CD4-positive, alpha-beta T cell (primary cell): ENCODE data around the gene SLC23A1. TPM values are rescaled to one million over a fixed set of nuclear protein-coding genes. Genes with fewer than 3 reads are reported as not detected.

Source experiments
- ATAC-seq: fragments of 200-7000 bp; cut with Tn5 transposase; one replicate; pipeline ENCODE4 v1.10.0; 2022; ENCODE audit warnings: mild to moderate bottlenecking; ENCODE audit not compliant: poor library complexity
- CTCF ChIA-PET: fragments of 350-600 bp; sonication (Branson Sonifier 250); formaldehyde crosslinking; loops from one replicate; lab custom pipeline; 2021; ENCODE audit warnings: antibody characterized with exemption, inconsistent platforms; lab: Charles Lee
- POLR2A ChIA-PET: fragments of 350-600 bp; sonication (Branson Sonifier 250); formaldehyde crosslinking; loops from one replicate; lab custom pipeline; 2021; ENCODE audit warnings: antibody characterized with exemption, inconsistent platforms; lab: Charles Lee
- DNase-seq, 14 experiments: peaks; one replicate each; pipeline ENCODE4 v3.0.0-alpha.2; 2013 to 2020; ENCODE audit warnings: mixed read lengths in 2 of 14
- H3K27ac ChIP-seq, 2 donors: one replicate each; pipeline versions ENCODE4 v1.5.1 to v1.7.0; 2013; ENCODE audit warnings: low read length in 2 of 2, low read depth in 1 of 2, mild to moderate bottlenecking in 1 of 2
- H3K27me3 ChIP-seq, 2 experiments: 1 replicate in 1 of 2; 2 replicates in 1 of 2; pipeline versions ENCODE4 v1.6.1 to v1.7.0; 2013; ENCODE audit warnings: low read length in 2 of 2, control low read depth in 1 of 2, mild to moderate bottlenecking in 1 of 2, moderate library complexity in 1 of 2; ENCODE audit not compliant: insufficient read depth in 2 of 2, control insufficient read depth in 1 of 2
- H3K36me3 ChIP-seq: one replicate; pipeline ENCODE4 v1.6.1; 2013; ENCODE audit warnings: low read length, control low read depth; ENCODE audit not compliant: insufficient read depth
- H3K4me1 ChIP-seq: one replicate; pipeline ENCODE4 v1.6.1; 2013; ENCODE audit warnings: low read length, control low read depth; ENCODE audit not compliant: insufficient read depth
- H3K4me3 ChIP-seq: one replicate; pipeline ENCODE4 v1.5.1; 2013; ENCODE audit warnings: mild to moderate bottlenecking, low read length, moderate library complexity
- H3K9me3 ChIP-seq, 2 experiments: 1 replicate in 1 of 2; 2 replicates in 1 of 2; pipeline versions ENCODE4 v1.6.1 to v1.7.0; 2013; ENCODE audit warnings: low read length in 2 of 2, mild to moderate bottlenecking in 2 of 2, control low read depth in 1 of 2, moderate library complexity in 1 of 2; ENCODE audit not compliant: control insufficient read depth in 1 of 2, insufficient read depth in 1 of 2
- H3K27ac Mint-ChIP-seq: one replicate; pipeline ENCODE4 v1.8.0; 2020; ENCODE audit warnings: mixed read lengths
- H3K27me3 Mint-ChIP-seq: one replicate; pipeline ENCODE4 v1.8.0; 2021; ENCODE audit warnings: mixed read lengths
- H3K36me3 Mint-ChIP-seq: one replicate; pipeline ENCODE4 v1.8.0; 2021; ENCODE audit warnings: low read depth, mixed read lengths
- H3K4me1 Mint-ChIP-seq: one replicate; pipeline ENCODE4 v1.8.0; 2021; ENCODE audit warnings: low read depth, mixed read lengths
- H3K4me3 Mint-ChIP-seq: one replicate; pipeline ENCODE4 v1.8.0; 2020; ENCODE audit warnings: mild to moderate bottlenecking, mixed read lengths
- H3K9me3 Mint-ChIP-seq: one replicate; pipeline ENCODE4 v1.8.0; 2020; ENCODE audit warnings: mixed read lengths
- intact Hi-C, 2 experiments: fragments of 100-400 bp; cut with DNase I in 1 of 2; cut with micrococcal nuclease in 1 of 2; formaldehyde crosslinking; loops; one replicate each; pipeline versions ENCODE4 v1.15.1 to v1.9.0; 2023 to 2025; cut with DNase I, micrococcal nuclease
- total RNA-seq, 174 experiments: library from RNA in 2 of 174; stranded (reverse) in 2 of 174; gene quantifications; one replicate each; pipeline ENCODE4 v1.2.3 and lab custom pipeline; 2021 to 2026
- TF ChIP-seq, protein P1 (sequence below): fragments of 200-600 bp; IDR thresholded peaks from one replicate; pipeline ENCODE4 v1.8.0; 2022; ENCODE audit warnings: antibody characterized with exemption, mild to moderate bottlenecking

SLC23A1 gene
- total RNA-seq, 2 experiments from 2014 or later: not detected

DNA sequence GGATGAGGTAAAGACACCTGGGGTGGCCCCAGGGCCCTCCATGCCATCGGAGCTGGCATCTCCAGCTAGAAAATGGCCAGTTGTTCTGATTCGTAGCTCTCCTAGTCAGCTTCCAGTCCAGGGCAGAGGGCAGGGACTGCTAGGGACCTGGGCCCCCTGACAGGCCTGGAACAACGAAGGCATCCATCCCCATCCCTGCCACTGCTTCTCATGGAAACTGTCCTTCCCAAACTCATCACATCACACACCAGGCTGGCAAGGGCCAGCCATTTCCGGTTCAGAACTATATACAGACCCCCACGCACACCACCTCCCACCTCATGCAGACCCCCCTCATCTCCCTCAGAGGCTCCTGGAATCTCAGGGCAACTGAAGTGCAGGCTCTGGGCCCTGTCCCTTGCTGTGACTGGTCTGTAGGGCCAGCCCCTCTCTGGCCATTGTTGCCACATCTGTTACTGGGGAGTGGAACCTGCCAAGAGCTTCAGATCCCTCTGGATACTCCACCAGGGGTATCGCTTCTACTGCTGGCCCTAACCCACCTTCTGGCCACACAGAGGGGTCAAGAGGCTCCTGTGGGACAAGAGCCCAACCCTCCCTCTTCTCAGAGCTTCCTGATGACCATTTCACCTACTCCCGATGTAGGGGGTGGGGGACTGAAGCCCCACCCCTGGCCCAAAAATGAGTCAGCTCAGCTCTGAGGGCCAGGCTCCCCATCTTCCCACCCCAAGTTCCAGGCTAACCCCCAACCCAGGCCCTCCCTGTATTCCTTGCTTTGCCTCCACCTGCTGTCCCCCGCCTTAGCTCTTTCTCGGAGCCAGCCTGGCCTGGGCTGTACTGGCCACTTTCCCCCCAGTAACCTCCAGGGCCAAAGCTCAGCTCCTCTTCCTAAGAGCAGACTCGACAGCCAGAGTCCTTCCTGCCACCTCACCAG, 7.8 kb upstream of the SLC23A1 start:
- no peaks in the 10 kb centered on the region for H3K9me3 ChIP-seq
- H3K36me3 Mint-ChIP-seq: no peaks in the 10 kb centered on the region
- ATAC-seq: no peak
- H3K27me3 ChIP-seq: peaks cover 0 to 6% of the 10 kb centered on the region in 2 experiments
- H3K4me1 Mint-ChIP-seq: peaks cover 48% of the 10 kb centered on the region
- peak overlapping the region in 1 of 2 donors; percentile 60 for H3K27ac ChIP-seq
- H3K36me3 ChIP-seq: no peaks in the 10 kb centered on the region
- peaks cover 65% of the 10 kb centered on the region for H3K4me1 ChIP-seq
- TF ChIP-seq, protein P1, sequence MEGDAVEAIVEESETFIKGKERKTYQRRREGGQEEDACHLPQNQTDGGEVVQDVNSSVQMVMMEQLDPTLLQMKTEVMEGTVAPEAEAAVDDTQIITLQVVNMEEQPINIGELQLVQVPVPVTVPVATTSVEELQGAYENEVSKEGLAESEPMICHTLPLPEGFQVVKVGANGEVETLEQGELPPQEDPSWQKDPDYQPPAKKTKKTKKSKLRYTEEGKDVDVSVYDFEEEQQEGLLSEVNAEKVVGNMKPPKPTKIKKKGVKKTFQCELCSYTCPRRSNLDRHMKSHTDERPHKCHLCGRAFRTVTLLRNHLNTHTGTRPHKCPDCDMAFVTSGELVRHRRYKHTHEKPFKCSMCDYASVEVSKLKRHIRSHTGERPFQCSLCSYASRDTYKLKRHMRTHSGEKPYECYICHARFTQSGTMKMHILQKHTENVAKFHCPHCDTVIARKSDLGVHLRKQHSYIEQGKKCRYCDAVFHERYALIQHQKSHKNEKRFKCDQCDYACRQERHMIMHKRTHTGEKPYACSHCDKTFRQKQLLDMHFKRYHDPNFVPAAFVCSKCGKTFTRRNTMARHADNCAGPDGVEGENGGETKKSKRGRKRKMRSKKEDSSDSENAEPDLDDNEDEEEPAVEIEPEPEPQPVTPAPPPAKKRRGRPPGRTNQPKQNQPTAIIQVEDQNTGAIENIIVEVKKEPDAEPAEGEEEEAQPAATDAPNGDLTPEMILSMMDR: no peak
- ChIA-PET POLR2A (interaction anchor here (1.1 to 3.6 kb wide), 3 partner anchors 13 to 174 kb away, joined by 3 to 21 read pairs (median 11); partner anchors contain the start of genes PAIP2 and SPATA24), CTCF (no interaction called here)
- H3K9me3 Mint-ChIP-seq: no peaks in the 10 kb centered on the region
- H3K27ac Mint-ChIP-seq: peak overlapping the region; percentile 66
- DNase-seq: no peak
- H3K4me3 Mint-ChIP-seq: peak overlapping the region; percentile 91
- no peak overlapping the region for H3K4me3 ChIP-seq
- intact Hi-C loops: loop anchor here in 1 of 2 experiments (5.0 kb wide), 1 partner anchor 49 kb away; the partner anchor contains the start of gene PAIP2
- no peaks in the 10 kb centered on the region for H3K27me3 Mint-ChIP-seq

DNA sequence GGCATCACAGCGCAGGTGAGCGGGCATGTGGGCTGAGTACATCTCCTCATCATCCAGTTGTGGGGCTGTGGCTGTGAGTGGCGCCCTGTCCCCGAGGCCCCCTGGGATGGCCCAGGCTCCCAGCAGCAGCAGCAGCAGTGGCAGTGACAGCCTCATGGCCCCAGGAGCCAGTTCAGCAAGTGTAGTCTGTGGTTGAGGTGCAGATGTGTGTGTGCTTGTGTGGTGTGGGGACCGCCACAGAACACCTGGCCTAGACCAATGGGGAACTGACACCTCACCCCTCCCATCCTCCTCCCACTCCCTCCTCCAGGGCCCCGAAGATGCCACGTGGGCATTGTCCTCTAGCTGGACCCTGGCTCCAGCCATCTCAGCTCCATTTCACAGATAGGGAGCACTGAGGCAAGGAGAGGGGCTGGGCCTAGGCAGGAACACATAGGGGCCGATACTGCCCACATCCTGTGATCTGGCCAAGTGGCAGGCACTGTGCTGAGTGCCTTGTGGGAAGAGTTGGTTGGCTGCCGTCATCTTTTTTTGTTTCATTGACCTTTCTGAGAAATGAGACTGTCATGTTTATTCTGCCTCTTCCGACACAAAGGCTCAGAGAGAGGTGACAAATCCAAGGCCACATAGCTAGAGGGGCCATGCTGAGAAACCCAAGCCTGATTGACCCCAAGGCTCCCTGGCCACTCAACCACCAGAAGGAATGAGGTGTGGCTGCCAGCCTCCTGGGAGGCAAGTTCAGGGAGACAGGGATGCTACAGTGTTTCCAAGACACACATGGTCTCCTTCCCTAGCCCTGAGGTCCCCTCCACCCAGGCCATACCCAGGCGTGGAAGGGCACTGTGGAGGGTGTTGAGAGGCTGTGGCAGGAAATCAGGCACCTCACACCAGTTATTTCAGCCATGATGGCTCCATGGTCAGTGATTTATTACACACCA, 6.9 kb upstream of the SLC23A1 start, which contains the start of gene MZB1:
TSS of gene MZB1 (minus strand) at position 213 of the 938 bp plus-strand sequence. CDS start at position 156, 57 bp downstream.
- Histone ChIP-seq H3K4me3 (no peak within 1 kb of the TSS), H3K27ac (peak within 1 kb of the TSS in 1 of 2 donors; percentile 60), H3K4me1 (peaks cover 74% of the 10 kb centered on the region), H3K36me3 (no peaks in the 10 kb centered on the region), H3K9me3 (no peaks in the 10 kb centered on the region), H3K27me3 (peaks cover 0 to 6% of the 10 kb centered on the region in 2 experiments)
- Mint-ChIP-seq H3K36me3 (no peaks in the 10 kb centered on the region), H3K27ac (peak within 1 kb of the TSS; percentile 66), H3K4me1 (peaks cover 57% of the 10 kb centered on the region), H3K9me3 (no peaks in the 10 kb centered on the region), H3K4me3 (peak within 1 kb of the TSS; percentile 64), H3K27me3 (no peaks in the 10 kb centered on the region)
- DNase-seq (peak in 11 of 14 experiments; percentile 17 to 84 (median 37)), ATAC-seq (peak; percentile 24)
- CTCF ChIA-PET: no interaction called here
- intact Hi-C loops: loop anchor here (5.0 kb wide), 1 partner anchor 48 kb away; the partner anchor contains the start of gene PAIP2 (in 2 of the 2)
- POLR2A ChIA-PET: interaction anchor here (1.0 to 3.2 kb wide), 3 partner anchors 14 to 175 kb away, joined by 3 to 11 read pairs (median 3); partner anchors contain the start of gene SPATA24
- TF ChIP-seq, protein P1: no peak
